Measurements from ENCODE around the gene NFE2.
"Not testable (repeated sequence)": the region's sequence is repeated elsewhere in the genome, so short reads cannot be mapped to it uniquely, and the experiment has no call there.

Gene NFE2

DNA sequence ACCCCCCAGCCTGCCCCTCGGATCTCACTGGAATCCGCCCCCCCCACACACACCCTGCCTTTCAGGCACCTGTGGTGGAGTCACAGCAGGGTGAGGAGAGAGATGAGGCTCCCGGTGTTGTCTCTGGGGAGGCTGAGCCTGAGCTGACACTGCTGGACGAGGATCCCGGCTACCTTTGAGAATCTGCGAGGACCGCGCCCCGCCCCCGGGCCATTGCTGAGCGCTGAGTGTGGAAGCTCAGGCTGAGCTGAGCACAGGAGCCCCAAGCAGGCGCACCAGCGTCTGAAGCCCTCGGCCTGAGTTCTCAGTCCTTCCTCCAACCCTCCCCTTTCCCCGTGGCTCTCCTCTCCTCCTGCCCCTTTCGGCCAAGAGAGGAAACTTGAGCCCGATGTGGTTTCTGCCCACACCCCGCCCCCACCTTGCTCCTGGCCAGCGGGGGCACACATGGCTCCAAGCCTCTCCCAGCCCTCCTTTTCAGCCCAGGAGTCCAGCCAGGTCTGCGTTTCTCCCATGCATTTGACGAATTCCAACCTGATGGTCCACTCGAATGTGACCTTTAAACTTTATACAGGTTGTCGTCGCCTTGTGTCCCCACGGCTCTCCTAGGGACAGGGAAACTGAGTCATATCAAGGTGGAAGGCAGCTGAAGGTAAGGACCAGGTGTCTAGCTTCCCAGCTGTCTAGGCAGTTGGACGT is at the start of gene NFE2:
Gene NFE2 (minus strand): TSS at position 284 of the 696 bp plus-strand sequence. CDS start 5,767 bp downstream, outside the sequence.
- DNase-seq (ENCODE audit: low spot score), result peak; percentile 82

DNA sequence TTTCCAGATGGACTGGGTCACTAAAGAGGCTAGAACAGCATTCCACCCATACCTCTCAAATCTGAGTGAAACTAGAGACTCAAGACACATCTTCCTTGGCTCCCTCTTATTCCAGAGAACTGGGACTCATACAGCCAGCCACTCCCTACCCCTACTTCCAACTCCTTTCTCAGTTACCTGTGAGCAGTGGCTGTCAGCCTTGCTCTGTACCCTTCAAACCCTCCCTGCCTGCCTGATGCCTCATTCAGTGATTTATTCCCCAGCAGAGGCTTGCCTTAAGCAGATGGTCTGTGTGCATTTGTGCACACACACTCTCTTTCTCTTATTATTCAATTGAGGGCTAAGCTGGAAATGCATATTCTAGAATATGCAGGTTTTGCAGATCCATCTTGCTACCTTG is 48.9 kb upstream of the NFE2 start:
- DNase-seq (ENCODE audit: low spot score), result no peak

- DNase-seq (ENCODE audit: low spot score), result no peak
These were observed 48.2 kb upstream of the NFE2 start for GRCh38 chr12:54349036-54349435.

GRCh38 chr12:54341378-54342300 is 40.8 kb upstream of the NFE2 start:
- no peak for DNase-seq (ENCODE audit: low spot score)

GRCh38 chr12:54340846-54341245 is 40.0 kb upstream of the NFE2 start:
- DNase-seq (ENCODE audit: low spot score), result no peak

DNA sequence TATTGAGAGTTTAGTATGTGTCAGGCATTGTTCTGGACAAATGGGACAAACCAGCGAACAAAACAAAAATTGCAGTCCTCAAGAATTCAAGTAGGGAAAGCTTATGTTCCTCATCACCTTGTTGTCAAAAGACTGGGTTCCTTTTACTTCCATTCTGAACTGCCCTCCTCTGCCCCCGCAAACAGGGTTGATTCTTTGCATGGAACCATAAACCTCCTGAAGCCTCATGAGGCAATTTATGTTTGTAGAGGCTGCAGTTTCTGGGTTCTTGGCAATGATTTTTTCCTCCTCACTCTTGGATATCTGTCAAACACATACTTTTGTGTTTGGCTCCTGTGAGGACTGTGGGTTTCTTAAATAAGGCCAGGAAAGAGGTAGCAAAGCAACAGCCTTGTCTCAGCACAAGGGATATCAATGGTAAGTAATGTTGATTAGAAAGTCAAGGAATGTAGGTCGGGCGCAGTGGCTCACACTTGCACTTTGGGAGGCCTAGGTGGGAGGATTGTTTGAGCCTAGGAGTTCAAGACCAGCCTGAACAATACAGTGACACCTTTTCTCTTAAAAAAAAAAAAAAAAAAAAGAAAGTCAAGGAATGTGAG is 38.0 kb upstream of the NFE2 start:
- DNase-seq (ENCODE audit: low spot score), result no peak

DNA sequence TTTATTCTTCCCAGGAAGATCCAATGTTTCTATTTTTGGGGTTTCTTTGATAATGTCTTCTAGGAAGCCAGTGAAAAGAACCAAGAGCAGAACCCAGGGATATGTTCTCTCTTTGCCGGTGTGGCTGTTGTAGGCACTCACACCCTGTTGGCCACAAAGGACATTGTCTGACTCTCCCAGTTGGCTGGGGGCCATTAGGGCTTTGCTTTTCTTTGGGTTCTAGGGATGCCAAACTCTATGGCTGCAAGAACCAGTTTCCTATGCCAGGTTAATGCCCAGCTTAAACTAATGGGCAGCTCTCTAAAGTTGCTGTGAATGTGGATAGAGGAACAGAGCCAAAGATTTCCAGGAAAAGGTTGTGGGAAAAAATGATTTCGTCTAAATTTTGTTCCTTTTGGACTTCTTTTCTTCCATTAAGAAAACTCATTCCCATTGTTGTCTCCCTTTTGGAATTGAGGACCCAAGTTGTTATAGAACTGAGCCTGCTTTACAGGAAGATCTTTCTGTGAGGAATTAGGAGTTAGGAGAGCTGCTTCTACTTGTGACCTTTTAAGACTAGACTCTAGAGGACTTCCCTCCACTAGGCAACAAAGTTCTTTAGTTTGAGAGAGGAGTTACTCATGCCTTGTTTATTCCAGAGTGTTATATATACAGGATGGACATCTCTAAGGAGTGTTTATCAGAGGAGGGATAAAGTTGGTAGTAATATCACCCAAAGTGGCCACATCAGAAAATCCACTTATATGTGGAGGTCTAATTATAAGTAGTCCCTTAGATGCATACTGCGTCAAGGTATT is 37.2 kb upstream of the NFE2 start:
- peak; percentile 32 for DNase-seq (ENCODE audit: low spot score)

- DNase-seq (ENCODE audit: low spot score), result no peak
These were observed 36.5 kb upstream of the NFE2 start for GRCh38 chr12:54337280-54337842.

DNA sequence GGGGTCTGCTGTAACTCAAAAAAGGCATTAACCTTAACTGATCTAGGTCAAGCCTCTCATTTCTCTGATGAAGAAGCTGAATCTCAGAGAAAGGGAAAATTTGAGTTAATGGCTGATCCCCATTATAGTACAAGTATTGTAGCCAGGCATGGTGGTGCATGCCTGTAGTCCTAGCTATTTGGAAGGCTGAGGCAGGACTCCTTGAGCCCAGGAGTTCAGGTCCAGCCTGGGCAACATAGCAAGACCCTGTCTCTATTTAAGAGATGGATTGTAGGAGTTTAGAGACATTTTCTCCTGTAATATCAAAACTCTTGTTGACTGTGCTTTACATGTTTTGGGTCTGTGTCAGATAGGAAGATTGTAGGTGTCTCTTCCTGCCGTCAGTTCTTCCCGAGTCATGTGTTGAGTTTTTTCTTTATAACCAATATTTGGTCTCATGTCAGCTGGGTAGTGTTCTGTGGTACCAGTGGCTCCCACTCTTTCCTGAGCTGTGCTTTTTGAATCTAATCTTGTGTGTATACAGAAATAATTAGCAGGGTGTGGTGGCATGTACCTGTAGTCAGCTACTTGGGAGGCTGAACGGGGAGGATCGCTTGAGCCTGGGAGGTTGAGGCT is 32.7 kb upstream of the NFE2 start:
- no peak for DNase-seq (ENCODE audit: low spot score)

DNA sequence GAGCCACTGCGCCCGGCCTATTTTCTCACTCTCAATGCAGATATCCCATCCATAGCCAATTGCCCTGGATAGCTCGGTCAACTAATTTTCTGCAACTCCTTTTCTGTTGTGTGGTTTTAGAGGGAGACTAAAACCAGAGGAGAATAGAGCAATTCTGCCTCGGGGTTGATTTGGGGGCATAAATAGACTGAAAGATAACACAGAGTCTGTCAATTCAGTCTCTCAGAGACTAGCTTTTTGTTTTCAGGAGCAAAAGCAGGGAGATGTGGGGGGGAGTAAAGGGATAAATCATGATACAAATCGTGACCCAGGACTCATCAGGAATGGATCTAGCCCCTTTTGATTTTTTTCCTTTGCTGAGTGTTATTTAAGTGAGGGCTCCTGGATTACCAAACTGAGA is 30.6 kb upstream of the NFE2 start:
- no peak for DNase-seq (ENCODE audit: low spot score)

DNA sequence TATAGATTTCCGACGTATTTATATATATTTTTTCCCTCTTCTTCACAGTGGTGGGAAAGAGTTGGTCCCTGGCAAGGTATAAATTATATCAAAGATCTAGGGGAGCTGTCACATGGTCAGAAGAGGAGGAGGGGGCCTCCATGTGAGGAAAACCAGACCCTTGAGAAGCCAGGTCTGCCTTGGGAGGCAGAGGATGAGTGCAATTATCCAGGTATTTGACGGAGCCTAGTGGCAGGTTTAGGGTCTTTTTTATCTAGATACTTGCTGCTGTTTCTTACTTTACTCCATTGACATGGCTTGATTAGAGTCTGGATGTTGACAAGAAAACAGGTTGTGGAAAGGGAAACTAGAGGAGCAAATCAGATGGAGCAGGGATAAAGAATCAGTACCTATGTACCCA is 29.6 kb upstream of the NFE2 start:
- no peak for DNase-seq (ENCODE audit: low spot score)

- DNase-seq (ENCODE audit: low spot score), result no peak
These were observed 28.9 kb upstream of the NFE2 start for GRCh38 chr12:54329759-54330158.

- DNase-seq (ENCODE audit: low spot score), result no peak
These were observed 28.0 kb upstream of the NFE2 start for GRCh38 chr12:54328595-54329337.

- DNase-seq (ENCODE audit: low spot score), result not testable (repeated sequence)
These were observed 24.8 kb upstream of the NFE2 start for GRCh38 chr12:54325442-54326109.

DNA sequence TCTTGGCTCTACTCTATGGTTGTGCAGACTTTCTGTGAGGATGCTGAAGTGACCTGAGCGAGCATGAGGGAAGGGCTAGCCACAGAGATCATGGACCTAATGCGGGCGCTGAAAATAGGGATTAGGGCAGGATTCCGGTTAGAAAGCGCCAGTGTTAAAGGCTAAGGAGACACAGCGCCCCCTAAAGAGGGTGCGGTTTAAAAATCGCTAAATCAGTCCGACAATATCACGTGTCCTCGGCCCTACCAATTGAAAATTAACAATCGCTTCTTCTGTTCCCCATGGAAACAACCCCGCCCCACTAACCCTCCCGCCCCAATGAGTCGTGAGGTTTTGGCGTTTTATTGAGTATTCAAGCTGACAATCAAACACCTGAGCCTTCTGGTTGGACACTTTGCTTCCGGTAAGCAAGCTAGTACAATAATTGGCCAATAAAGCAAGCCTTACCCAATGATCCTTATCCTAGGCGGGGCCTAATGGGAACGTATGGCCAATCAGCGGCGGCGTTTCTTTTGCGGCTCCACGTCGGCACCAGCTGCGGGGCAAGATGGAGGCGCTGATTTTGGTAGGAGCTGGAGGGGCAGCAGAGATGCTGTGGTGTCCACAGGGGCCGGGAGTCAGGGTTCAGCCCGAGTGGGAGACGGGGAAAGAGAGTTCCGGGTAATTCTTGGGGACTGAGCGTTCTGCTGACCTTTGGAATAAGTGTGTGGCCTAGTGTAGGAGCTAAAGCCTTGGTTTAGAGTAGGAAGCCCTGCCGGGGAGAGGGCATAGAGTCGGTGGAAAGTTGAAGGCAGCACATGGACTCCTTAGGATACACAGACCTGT is 24.0 kb upstream of the NFE2 start, which contains the start of gene COPZ1:
Gene COPZ1 (plus strand): TSS at position 515 of the 825 bp plus-strand sequence. CDS start 33 bp downstream, at position 548.
- peak; percentile 96 for DNase-seq (ENCODE audit: low spot score)

DNA sequence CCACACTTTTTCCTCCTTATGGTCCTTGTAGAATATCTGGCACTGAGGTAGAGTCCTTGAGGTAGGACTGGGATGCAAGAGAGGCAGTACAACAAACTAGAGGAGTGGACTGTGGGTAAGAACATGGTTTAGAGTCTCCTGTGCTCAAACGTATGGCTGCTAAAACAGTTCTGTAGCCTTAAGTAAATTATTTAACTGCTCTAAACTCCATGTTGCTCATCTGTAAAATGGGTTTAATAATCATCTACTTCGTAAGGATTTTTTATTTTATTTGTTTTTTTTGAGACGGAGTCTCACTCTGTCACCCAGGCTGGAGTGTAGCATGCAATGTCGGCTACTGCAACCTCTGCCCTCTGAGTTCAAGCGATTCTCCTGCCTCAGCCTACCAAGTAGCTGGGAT is 20.5 kb upstream of the NFE2 start:
- DNase-seq (ENCODE audit: low spot score), result no peak

- DNase-seq (ENCODE audit: low spot score), result not testable (repeated sequence)
These were observed 11.5 kb upstream of the NFE2 start for GRCh38 chr12:54312309-54312708.

- DNase-seq (ENCODE audit: low spot score), result no peak
These were observed 10.2 kb upstream of the NFE2 start for GRCh38 chr12:54311051-54311450.

Measured in AG20443 (cell line).